ENCODE data around the gene NDUFV2.
A peak's percentile ranks its signal among the peaks of the same experiment; 100 is the strongest.

The NDUFV2 gene

GRCh38 chr18:9117980-9118841 is 15.7 kb downstream of the NDUFV2 start:
- DNase-seq (ENCODE audit: low spot score), result no peak

- DNase-seq (ENCODE audit: low spot score), result no peak
Measured at GRCh38 chr18:9120796-9121195, 18.3 kb downstream of the NDUFV2 start.

GRCh38 chr18:9123520-9123919 is 21.0 kb downstream of the NDUFV2 start:
- DNase-seq (ENCODE audit: low spot score), result no peak

GRCh38 chr18:9124824-9125223 is 22.3 kb downstream of the NDUFV2 start:
- no peak for DNase-seq (ENCODE audit: low spot score)

- DNase-seq (ENCODE audit: low spot score), result no peak
Measured at GRCh38 chr18:9126337-9126736, 23.8 kb downstream of the NDUFV2 start.

- no peak for DNase-seq (ENCODE audit: low spot score)
Measured at GRCh38 chr18:9130195-9130594, 27.7 kb downstream of the NDUFV2 start.

GRCh38 chr18:9130806-9131205 is 28.3 kb downstream of the NDUFV2 start:
- no peak for DNase-seq (ENCODE audit: low spot score)

- no peak for DNase-seq (ENCODE audit: low spot score)
Measured at GRCh38 chr18:9132628-9133027, 30.1 kb downstream of the NDUFV2 start.

GRCh38 chr18:9133225-9133624 is 30.7 kb downstream of the NDUFV2 start:
- no peak for DNase-seq (ENCODE audit: low spot score)

GRCh38 chr18:9135081-9135911 is 32.8 kb downstream of the NDUFV2 start:
- DNase-seq (ENCODE audit: low spot score), result no peak

- DNase-seq (ENCODE audit: low spot score), result no peak
Measured at GRCh38 chr18:9135912-9136314, 33.4 kb downstream of the NDUFV2 start.

- DNase-seq (ENCODE audit: low spot score), result peak; percentile 99
Measured at GRCh38 chr18:9136315-9137155, 34.0 kb downstream of the NDUFV2 start, which contains the start of gene ANKRD12. Gene ANKRD12, plus strand, starts transcription at chr18:9136781. Its CDS starts 45,652 bp downstream, at chr18:9182433.

GRCh38 chr18:9137168-9138066 is 34.9 kb downstream of the NDUFV2 start:
- peak; percentile 91 for DNase-seq (ENCODE audit: low spot score)

- DNase-seq (ENCODE audit: low spot score), result no peak
Measured at GRCh38 chr18:9139400-9140039, 37.0 kb downstream of the NDUFV2 start.

GRCh38 chr18:9140381-9140780 is 37.9 kb downstream of the NDUFV2 start:
- no peak for DNase-seq (ENCODE audit: low spot score)

- DNase-seq (ENCODE audit: low spot score), result no peak
Measured at GRCh38 chr18:9140984-9141383, 38.5 kb downstream of the NDUFV2 start.

- DNase-seq (ENCODE audit: low spot score), result no peak
Measured at GRCh38 chr18:9146224-9146623, 43.7 kb downstream of the NDUFV2 start.

- peak; percentile 70 for DNase-seq (ENCODE audit: low spot score)
Measured at GRCh38 chr18:9147440-9148202, 45.1 kb downstream of the NDUFV2 start.

- no peak for DNase-seq (ENCODE audit: low spot score)
Measured at GRCh38 chr18:9148203-9148552, 45.7 kb downstream of the NDUFV2 start.

- DNase-seq (ENCODE audit: low spot score), result no peak
Measured at GRCh38 chr18:9150121-9150520, 47.6 kb downstream of the NDUFV2 start.

Measured in AG20443 (cell line).